Measurements from ENCODE around the gene LY86.
A peak's percentile ranks its signal among the peaks of the same experiment; 100 is the strongest.
"Not testable (repeated sequence)": the region's sequence is repeated elsewhere in the genome, so short reads cannot be mapped to it uniquely, and the experiment has no call there.

Gene LY86

GRCh38 chr6:6596529-6597328 is 8.2 kb downstream of the LY86 start:
- peak; percentile 47 for DNase-seq

DNA sequence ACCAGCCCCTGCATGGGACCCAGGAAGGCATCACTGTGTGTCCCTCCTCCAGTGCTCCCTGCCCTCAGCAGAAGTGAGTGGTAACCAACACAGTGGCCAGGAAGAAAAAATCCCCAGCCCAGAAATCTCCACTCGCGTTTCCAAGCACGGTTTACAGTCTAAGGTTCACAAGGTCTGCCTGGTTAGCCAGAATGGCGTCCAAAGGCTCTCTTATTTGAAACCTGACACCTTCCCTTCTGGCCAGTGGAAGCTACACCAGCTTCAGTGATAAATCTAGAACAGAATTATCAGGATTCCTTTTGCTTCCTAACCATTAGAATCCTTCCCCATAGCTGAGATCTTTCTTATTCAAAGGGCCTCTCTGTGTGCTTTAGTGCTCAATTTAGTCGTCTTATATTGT is 9.2 kb downstream of the LY86 start:
- DNase-seq = no peak

GRCh38 chr6:6599468-6599873 is 11.0 kb downstream of the LY86 start:
- peak; percentile 65 for DNase-seq

- no peak for DNase-seq
Measured at GRCh38 chr6:6600875-6601274, 12.4 kb downstream of the LY86 start.

DNA sequence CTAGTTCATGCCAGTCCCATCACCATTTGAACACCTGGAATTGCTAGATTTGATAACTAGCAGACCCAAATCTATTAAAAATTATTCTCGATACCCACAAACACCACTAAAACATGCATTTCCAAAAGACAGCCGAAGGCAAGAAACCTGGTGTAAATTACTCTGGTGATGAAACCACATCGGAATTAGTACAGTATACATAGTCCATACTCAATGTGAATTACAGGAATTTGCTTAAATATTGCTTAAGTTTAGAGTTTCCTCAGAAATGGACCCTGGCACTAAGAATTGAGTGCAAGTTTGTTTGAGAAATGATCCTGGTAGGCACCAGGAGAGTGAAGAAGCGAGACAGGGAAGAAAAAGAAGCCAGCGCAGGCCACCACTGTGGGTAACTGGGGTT is 13.7 kb downstream of the LY86 start:
- DNase-seq = no peak

DNA sequence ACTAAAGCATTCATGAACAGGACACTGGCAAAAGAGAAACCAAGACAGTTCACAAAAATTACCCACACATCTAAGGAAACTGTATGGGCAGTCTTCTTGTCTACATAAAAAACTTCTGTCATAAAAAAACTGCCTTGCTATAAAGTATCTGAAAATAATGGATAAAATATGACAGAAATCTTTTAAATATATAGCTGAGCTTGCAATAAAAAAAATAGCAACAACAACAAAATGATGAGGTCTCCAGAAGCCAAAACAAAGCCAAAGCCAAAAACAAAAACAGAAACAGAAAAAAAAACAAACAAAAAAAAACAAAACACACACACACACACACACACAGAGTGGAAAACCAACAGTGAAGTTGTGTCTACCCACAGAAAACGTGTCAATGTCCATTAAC is 14.8 kb downstream of the LY86 start:
- no peak for DNase-seq

GRCh38 chr6:6604015-6604414 is 15.5 kb downstream of the LY86 start:
- no peak for DNase-seq

GRCh38 chr6:6604566-6604965 is 16.0 kb downstream of the LY86 start:
- no peak for DNase-seq

- no peak for DNase-seq
Measured at GRCh38 chr6:6605873-6606272, 17.4 kb downstream of the LY86 start.

DNA sequence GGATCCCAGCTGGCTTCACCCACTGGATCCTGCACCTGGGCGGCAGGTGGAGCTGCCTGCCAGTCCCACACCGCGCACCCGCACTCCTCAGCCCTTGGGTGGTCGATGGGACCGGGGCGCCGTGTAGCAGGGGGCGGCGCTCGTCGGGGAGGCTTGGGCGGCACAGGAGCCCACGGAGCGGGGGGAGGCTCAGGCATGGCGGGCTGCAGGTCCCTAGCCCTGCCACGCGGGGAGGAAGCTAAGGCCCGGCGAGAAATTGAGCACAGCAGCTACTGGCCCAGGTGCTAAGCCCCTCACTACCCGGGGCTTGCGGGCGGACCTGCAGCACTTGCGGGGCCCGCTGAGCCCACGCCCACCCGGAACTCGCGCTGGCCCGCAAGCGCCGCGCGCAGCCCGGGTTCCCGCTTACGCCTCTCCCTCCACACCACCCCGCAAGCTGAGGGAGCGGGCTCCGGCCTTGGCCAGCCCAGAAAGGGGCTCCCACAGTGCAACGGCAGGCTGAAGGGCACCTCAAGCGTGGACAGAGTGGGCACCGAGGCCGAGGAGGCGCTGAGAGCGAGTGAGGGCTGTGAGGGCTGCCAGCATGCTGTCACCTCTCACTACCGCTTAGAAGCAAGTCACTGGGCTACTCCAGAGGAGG is 18.0 kb downstream of the LY86 start:
- not testable (repeated sequence) for DNase-seq

DNA sequence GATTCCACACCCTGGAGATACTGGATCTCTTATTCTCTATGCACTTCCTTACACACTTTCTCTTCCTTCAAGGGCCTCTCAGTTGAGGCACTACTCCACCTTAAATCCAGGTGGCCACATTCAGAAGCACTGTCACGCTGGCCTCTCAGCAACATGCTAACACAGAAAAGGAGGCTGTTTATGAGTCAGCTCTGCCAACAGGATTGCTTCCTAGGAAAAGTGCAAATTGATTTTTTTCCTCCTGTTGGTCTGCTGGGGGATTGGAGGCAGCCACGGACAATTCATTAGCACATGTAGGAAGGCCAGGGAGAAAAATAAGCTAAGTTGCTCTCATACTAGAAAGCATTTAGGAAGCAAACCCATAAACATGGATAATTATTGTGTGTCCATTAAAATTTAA is 20.9 kb downstream of the LY86 start:
- no peak for DNase-seq

DNA sequence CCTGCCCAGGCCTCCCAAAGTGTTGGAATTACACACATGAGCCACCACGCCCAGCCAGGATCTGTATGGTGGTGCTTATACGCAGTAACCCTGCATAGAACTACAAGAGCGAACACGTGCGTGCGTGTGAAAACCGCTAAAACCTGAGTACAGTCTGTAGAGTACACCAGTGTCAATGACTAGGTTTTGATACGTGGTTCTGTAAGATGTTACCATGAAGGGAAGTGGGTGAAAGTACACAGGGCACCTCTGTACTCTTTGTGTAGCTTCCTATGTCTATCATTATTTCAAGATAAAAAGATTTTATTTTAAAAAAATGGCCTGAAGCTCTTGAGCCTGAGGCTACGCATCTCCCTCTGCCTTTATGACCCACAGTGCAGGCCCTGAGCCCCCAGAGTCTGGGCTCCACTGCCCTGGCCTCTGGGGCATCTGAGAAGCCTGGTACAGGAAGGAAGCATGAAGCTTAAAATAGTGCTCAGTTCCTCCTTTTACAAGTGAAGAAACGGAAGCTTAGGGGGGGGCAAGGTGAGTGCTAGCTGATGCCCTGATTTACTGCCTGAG is 21.6 kb downstream of the LY86 start:
- DNase-seq = peak; percentile 29

DNA sequence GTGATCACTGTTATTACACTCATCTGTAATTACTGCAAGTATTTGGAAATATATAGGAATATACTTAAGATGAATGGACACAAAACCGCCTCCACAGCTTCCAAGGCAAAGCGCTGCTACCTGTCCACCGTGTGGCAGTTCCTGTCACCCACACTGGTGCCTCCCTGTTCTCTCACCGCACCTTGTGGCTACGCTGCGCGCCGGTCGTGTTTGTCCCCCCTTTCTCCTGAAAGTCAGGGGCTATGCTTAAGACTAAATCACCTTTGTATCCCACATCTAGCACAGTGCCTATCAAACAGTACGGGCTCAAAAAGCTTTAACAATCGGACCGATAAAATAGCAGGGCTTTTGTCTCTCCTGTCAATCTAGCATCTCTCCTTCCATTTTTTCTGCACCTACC is 23.0 kb downstream of the LY86 start:
- no peak for DNase-seq

DNA sequence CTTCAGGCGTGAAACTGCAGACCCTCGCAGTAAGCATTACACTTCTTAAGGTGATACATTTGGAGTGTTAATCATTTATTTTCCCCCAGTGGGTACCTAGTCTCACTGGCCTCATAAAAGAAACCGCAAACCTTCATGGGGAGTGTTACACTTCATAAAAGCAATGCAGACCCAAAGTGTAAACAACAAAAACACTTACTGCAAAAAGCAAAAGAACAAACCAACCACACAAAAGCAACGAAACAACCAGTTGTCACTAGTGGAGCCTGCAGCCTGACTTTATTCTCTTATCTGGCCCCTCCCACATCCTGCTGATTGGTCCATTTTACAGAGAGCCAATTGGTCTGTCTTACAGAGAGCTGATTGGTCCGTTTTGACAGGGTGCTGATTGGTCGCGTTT is 23.8 kb downstream of the LY86 start:
- DNase-seq = no peak

GRCh38 chr6:6613103-6613718 is 24.7 kb downstream of the LY86 start:
- DNase-seq = not testable (repeated sequence)

DNA sequence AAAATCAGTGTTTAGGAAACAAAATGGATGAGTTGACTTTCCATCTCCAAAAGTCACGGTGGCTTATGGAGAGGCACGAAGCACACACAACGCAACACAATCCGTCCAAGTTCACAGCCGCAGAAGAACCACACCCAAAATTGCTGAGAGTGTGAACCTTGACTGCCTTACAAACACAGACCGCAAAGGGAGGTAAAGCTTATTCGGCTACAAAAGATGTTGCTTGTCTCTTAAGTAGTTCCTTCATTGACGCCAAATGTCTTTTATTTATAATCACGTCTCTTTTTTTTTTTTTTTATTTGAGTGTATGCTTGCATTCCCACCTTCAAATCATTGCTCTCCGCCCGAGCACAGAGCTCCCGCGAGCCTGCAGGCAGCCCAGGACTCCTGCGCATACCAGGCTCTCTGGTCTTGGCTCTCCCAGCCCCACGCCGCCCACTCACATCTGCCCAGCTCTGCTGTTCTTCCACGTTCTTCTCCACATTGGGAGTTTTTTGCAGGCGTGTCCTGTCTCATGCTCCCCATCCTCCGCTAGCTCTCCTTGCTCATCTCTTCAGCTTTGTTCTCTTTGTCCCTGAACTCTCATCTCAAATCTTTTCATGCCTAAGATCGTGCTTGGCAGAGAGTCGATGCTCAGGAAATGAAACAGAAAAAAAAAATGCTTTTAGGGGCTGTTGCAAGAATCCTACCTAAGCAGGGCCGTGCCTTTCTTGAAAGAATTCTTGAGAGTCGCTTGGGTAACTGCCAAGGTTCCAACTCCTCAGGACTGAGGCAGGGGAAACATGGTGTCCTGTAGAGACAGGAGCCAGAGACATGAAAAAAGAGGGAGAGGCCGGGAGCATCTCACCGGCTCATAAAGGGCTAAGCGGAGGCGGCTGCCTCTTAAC is 25.8 kb downstream of the LY86 start:
- DNase-seq = no peak

DNA sequence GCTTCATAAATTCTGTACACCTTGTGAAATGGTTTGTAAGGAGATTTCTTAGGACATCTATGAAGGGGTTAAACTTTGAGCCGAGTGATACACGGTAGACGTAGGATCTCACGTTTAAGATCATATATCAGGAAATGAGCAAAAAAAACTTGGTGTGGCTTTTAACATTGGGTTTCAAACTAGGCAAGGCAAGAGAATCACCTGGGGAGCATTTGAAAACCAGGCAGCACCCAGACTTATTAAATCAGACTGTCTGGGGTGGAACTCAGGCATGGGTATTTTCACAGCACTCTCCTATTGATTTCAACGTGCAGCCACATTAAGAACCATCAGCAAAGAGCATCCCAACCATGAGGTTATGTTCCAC is 26.4 kb downstream of the LY86 start:
- no peak for DNase-seq

DNA sequence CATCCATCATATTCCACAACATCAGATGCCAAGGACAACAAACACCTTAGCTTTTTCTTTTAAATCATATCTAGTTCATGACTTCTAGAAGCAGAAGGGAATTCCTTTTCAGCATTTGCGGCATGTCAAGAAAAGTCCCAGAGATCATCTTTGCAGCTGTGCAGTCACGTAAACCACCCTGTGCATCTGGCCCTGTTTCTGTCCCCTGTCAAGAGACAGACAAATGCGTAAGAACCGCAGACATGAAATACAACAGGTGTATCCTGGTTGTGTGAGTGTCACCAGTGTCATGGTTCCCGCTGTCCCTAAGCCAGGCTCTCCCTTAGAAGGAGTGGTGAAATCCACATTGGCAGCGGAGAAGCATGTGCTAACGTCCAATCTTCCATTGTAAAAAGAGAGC is 28.1 kb downstream of the LY86 start:
- no peak for DNase-seq

GRCh38 chr6:6619021-6619794 is 30.7 kb downstream of the LY86 start:
- DNase-seq = no peak

DNA sequence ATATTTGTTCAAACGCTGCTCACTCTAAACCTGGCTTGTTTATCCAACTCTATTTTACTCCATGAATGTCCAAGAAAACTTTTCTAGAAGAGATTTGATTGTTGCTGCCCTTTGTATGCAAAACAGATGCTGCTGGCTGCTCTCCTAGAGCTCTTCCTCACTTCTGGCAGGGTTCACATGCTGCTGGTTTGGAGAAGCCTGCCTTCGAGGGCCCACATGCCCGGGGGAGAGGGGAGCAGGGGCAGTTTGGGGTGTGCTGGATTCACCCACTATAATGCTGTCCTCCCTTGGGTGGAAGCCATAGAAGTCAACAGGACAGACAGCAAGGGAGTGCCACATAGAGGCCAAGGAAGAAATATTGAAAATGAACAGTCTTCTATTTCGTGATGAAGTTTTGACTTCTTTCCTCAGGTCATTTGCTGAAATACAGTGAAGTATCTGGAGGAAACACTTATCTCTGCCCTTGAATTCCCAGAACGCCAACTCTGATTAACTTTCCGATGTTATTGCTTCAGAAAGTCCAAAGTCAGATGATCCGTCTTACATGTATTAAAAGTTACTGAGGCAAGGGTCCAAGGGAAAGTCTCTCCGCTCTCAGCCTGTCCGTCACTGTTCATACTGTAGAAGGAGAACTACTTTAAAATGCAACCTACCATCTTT is 32.4 kb downstream of the LY86 start:
- DNase-seq = no peak

DNA sequence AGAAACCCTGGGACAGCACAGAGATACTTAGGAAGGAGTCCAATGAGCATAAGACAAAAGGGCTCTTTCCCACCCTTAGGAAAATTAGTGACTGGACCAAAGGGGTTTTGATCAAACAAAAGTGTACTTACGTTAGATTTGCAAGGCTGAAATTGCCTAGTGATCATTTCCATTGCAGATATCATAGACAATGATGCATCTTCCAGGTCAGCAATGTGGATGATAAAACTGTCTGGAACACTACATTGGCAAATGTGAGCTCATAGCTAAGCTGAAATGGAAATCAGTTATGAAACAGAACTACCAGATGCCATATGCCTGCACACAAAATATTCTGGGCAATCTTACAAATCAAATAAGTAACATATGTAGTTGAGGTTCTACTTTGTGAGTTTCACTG is 34.0 kb downstream of the LY86 start:
- DNase-seq = no peak

DNA sequence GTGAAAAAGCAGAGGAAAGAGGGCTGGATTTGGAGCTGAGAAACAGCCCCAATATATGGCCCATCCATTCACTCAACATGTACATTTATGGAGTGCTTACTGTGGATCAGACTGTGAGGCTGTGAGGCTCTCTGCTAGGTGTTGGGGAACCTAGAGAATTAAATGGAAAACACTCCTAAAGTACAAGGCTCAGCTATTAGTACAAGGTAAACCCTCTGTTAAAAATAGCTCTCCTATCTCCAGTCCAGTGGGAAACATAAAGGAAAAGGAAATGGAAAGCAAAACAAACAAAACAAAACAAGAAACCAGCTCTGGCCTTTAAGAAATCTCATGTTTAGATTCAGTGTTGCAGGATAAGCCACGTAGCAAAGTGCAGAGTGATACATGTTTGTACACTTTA is 35.0 kb downstream of the LY86 start:
- no peak for DNase-seq
